Activated CD4-positive, CD25-positive, alpha-beta regulatory T cell treated with anti-CD3 and anti-CD28 coated beads, Interleukin-2, amount 50 U/mL, for 72 hours (primary cell): ENCODE results near the gene GAL3ST1.
"Not testable (repeated sequence)": the region's sequence is repeated elsewhere in the genome, so short reads cannot be mapped to it uniquely, and the experiment has no call there.

Source experiments
- DNase-seq: peaks from one replicate; pipeline ENCODE4 v3.0.0; 2021

GAL3ST1 gene, protein sequence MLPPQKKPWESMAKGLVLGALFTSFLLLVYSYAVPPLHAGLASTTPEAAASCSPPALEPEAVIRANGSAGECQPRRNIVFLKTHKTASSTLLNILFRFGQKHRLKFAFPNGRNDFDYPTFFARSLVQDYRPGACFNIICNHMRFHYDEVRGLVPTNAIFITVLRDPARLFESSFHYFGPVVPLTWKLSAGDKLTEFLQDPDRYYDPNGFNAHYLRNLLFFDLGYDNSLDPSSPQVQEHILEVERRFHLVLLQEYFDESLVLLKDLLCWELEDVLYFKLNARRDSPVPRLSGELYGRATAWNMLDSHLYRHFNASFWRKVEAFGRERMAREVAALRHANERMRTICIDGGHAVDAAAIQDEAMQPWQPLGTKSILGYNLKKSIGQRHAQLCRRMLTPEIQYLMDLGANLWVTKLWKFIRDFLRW

DNA sequence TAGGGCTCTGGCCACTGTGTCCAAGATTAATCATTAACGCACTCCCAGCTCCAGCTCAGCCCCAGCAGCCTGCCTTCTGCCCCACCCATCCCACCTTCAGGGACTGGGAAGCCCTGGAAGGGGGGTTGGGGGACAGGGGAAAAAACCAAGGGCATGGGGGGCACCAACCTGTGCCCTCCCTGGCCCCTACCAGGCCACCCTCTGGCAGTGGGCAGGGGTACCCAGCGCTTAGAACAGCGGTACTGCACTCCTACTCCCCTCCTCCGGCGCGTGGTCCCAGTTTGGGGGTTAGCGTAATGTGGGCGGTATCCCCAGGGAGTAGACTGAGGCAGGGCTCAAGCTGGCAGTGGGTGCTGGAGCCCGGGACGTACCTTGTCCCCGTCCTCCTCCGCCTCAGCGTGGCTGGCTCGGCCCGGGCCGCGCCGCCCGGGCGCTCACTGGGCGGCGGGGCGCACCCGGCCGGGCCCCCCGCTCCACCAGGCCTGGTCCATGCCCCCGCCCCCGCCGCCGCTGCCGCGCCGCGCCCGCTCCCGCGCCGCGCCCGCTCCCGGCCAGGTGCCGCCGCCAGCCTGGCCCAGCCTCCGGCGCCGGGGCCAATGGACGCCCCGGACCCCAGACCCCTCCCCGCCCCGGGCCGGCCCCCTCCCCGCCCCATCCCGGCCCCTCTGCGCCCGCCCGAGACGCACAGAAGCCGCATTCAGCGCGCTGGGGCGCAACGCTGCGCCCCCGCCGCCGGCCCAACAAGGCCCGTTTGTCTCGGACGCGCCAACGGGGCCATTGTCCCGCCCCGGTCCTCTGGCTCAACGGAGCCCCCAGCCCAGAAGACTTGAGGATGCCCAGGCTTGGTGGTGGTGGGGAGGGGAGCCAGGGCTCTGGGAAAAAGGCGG lies at the start of gene GAL3ST1:
Gene GAL3ST1, minus strand, starts transcription at position 571 of the 887 bp plus-strand sequence. CDS start 17,273 bp downstream, outside the sequence.
- DNase-seq: no peak

DNA sequence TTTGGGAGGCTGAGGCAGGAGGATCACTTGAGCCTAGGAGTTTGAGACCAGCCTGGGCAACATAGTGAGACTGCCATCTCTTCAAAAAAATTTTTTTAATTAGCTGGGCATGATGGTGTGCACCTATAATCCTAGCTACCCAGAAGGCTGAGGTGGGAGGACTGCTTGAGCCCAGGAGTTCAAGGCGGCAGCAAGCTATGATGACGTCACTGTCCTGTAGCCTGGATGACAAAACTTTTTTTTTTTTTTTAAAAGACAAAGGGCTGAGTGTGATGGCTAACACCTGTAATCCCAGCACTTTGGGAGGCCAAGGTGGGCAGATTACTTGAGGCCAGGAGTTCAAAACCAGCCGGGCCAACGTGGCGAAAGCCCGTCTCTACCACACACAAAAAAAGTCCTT lies 45.4 kb upstream of the GAL3ST1 start:
- not testable (repeated sequence) for DNase-seq

DNA sequence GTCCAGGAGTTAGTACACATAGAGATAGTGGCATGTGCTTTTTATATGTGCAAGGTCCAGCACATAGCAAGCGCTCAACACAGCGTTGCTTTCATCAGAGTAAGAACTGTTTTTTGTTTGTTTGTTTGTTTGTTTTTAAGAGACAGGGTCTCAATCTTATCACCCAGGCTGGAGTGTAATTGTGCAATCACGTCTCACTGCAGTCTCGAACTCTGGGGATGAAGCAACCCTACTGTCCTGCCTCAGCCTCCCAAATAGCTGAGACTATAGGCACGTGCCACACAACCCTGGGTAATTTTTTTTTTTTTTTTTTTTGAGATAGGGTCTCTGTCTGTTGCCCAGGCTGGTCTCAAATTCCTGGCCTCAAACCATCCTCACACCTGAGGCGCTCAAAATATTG lies 43.4 kb upstream of the GAL3ST1 start:
- no peak for DNase-seq

DNA sequence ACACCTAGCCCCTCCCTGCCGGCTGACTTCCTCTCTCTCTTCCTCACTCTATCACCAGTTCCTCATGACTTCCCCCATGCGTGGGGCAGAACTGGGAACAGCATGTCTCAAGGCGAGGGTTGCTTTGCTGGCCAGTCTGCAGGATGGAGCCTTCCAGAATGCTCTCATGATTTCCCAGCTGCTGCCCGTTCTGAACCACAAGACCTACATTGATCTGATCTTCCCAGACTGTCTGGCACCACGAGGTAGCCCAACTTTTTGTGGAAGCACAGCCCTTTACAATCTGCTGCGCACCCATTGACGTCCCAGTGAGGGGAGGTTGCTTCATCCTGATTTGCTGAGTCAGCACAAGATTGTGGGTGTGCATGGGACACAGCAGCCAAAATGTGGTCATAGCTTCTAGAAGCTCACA lies 41.1 kb upstream of the GAL3ST1 start:
- no peak for DNase-seq

DNA sequence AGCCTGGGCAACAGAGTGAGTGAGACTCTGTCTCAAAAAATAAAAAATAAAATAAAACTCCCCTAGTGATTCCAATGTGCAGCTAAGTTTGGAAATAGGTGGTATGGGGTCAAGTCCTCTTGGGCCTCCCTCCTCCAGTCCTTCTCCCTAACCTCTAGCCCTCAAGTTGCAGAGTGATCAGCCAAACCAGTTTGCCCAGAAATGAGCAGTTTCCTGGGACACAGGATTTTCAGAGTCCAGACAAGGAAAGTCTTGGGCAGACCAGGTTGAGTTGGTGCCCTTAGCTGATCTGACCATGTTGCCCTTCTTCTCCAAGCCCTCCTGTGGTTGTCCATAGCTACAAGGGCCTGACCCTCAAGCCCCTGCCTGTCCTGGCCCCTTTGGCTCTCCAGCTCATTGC lies 40.4 kb upstream of the GAL3ST1 start:
- DNase-seq: no peak

DNA sequence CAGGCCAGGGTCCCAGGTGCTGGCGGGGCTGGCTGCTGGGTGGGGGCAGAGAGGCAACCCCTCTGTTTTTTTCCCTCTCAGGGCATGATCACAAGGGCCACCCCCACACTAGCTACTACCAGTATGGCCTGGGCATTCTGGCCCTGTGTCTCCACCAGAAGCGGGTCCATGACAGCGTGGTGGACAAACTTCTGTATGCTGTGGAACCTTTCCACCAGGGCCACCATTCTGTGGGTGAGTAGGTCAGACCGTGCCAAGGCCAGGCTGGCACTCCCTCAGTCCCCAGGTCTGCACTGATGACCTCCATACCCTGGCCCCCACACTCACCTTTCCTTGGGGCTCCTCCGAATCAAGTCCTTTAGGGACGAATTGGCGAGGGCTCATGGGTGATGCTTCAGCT lies 39.8 kb upstream of the GAL3ST1 start:
- DNase-seq: no peak

DNA sequence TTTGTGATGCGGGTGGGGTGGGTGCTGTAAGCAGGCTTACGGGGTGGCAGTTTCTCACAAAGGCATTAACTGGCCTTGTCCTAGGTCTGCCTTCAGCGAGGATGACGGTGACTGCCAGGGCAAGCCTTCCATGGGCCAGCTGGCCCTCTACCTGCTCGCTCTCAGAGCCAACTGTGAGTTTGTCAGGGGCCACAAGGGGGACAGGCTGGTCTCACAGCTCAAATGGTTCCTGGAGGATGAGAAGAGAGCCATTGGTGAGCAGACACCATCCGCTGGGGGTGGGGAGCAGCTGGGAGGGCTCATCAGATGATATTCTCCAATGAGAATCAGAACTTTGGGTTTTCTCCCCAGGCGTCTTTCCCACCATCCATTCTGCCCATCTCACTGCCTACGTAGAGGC lies 38.3 kb upstream of the GAL3ST1 start:
- no peak for DNase-seq

DNA sequence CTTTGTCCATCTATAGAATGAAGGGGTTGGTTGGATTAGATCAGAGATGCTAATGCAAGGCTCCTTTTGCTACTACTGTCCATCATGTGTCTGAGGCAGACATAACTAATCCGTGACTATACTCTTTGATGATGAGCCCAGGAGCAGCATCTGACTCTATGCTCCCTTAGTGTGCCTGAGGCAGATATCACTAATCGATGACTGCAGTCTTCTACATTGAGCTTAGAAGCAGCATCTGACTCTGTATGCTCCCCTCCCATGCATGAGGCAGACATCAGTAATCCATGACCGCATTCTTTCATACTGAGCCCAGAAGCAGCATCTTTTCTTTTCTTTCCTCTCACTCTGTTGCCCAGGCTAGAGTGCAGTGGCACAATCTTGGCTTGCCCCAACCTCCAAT lies 36.7 kb upstream of the GAL3ST1 start:
- DNase-seq: no peak

DNA sequence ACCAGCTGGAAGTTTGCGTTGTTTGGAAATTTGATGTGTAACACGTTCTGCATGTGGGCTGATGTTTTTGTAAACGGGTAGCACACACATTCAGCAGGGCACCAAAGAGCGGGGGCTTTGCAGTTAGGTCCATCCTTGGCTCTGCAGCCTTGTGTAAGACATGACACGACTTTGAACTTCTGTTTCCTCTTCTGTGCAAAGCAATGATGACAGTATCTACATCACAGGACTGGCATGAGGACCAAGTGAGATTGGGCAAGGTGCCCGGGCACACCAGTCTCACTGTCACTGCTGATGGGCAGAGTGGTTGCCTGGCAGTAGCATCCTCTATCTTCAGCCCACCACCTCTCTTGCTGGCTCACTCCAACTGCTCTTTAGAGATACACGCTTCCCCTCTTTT lies 35.8 kb upstream of the GAL3ST1 start:
- DNase-seq: no peak

DNA sequence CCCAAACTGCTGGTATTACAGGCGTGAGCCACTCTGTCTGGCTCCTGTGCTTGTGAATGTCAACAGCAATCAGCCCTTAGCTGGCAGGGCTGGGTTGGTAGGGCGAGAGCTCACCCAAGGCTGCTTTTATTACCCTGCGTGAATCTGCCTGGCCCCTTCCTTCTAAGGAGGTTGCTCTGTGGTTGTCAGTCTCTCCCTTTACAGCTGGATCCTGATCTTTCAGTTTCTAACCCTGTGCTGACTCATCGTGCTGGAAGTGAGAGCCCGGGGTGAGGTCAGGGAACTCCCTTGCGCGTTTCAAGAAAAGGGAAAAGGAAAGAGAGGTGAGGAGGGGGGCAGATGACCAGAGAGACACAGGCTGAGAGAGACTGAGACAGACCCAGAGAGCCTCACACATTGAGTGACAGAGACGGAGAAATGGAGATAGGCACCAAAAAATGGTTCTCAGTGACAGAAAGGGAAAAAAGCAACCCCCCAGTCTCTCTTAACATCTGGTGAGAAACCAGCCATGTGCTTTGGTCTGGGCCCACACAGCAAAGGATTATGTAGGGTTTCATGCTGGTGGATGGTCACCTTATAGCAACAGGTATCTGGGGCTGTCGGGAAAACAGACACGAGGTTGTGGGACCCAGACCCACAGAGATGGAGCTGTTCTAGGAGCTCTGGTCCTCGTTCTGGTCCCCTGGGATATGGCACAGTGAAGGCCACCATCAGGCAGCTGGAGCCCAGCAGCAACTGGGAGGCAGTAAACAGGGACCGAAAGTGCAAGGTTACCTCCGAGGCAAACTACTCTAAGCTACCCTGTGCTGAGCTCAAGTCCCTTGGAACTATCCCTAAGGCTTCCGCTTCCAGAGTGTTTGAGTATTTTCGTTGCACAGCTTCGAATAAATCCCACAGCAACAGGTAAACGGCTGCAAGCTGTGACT lies 35.1 kb upstream of the GAL3ST1 start:
- no peak for DNase-seq

DNA sequence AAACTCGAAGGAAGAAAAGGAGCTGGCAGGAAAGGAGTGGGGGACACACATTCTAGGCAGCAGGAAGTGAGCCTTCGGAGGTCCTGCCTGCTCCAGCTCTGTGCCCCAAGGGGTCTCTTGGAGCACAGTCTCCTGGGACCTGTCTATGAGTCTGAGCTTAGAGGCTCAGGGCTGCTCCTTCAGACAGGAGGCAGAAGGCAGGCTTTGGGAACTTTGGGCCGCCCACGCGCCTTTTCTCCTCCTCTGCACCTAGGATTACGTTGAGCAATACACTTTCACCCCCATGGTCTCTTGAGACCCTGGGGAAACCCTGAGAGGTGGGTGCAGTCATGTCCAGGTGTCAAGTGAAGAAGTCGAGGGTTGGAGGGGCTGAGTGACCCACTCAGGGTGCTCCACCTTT lies 33.5 kb upstream of the GAL3ST1 start:
- no peak for DNase-seq

DNA sequence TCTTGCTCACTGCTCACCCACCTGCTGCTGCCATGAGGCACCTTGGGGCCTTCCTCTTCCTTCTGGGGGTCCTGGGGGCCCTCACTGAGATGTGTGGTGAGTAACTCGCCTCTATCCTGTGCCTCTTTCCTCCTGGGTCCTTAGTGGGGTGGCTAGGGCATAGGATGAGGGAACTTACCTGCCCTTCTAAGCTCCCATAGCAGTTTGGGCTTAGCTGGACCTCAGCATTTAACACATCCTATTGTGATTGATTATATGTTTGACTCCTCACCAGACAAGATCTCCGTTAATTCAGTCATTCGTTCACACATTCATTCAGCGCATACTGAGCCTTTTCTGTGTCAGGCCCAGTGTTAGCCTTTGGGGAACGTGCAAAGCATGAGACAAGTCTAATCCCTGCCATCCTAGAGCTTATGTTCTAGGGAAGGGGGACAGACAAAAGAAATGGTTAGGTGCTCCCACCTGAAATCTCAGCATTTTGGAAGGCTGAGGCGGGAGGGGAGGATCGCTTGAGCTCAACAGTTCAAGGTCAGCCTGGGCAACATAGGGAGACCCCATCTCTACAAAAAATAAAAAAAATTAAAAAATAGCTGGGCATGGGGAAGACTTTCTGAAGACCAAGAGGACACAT lies 33.0 kb upstream of the GAL3ST1 start:
- DNase-seq: no peak

DNA sequence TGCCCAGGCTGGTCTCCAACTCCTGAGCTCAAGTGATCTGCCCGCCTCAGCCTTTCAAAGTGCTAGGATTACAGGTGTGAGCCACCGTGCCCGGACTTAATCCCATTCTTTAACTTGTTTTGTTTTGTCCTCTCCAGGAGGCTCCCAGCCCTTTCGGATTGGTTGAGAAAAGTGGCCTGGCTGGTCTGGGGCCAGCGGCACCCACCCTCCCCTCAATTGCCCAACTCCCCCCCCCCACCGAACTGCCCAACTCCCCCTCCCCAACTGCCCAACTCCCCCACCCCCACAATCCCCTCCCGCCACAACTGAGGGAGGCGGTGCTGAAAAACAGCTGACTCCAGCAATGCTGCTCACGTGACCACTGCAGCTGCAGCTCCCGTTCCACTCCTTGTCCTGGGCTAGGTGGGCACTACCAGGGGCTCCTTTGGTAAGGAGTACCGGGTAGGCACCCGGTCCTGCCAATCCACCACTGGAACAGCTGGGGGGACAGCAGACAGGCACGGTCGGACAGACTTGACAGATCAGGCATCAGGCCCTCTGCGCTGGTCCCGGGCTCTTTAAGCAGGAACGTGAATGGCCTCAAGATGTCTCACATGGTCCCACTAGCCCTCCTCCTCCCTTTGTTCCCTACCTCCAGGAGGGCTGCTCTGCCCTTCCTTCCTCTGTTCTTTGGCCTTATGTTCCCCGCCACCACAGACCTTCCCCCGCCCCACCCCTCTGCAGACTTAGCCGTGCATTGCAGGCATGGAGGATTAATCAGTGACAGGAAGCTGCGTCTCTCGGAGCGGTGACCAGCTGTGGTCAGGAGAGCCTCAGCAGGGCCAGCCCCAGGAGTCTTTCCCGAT lies 32.2 kb upstream of the GAL3ST1 start, which contains the start of gene TCN2:
Gene TCN2, plus strand, starts transcription at position 720 of the 845 bp plus-strand sequence. CDS start 158 bp downstream, outside the sequence.
- peak; percentile 57 for DNase-seq

DNA sequence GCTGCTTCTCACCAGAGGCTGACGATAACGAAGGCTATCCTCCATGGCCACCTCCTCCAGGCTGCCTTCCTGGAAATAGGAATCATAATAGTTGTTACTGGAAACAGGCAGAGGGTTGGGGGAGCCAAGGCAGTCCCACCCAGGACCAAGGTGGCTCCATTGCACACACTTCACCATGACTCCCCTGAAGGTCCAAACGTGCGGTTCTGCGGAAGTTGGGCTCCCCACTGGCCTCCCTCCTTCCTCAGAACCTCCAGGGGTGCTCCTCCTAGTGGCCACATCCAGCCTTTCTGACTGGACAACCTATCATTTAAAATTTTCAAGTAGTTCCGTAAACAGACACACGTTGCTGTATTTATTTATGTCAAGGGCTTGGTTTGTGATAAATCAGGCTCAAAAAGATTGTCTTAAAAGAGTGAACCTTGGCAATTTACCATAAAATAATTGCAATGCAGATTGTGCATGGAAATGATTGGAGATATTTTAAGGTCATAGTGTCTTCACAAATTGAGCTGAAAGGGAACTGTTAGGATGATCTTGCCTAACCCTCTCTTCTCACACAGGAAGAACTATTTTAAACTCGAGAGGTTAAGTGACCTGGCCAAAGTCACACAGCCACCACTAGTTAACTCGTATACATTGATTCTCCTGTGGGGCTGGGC lies 31.1 kb upstream of the GAL3ST1 start:
- DNase-seq: peak; percentile 50

DNA sequence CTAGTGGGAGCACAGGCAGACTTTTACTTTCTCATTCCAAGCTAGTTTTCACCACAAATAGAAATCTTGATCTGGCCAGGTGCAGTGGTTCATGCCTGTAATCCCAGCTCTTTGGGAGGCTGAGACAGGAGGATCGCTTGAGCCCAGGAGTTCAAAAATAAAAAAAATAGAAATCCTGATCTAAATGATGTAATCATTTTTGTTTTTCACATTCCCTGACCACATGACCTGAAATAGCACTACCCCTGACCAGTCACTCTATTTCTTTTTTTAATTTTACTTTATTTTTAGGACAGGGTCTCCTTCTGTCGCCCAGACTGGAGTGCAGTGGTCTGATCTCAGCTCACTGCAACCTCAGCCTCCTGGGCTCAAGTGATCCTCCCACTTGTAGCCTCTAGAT lies 30.3 kb upstream of the GAL3ST1 start:
- DNase-seq: no peak

DNA sequence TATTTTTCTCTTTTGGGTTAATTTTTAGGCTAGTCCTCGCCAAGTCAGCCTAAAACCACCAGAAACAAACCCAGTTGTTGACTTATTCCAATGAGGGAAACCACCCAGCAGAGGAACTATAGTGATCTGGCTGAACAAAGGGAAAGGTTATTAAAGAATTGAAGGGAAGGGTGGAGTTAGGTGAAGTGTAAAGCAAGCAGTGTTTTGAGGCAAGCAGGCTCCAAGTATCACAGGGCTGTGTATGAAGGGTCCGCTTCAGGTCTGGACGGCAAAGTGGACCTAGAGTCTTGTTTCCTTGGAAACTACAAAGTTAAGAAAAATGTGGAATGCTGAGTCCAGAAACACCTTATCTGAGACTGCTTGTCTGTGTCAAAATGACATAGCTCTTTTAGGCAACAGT lies 29.3 kb upstream of the GAL3ST1 start:
- no peak for DNase-seq

DNA sequence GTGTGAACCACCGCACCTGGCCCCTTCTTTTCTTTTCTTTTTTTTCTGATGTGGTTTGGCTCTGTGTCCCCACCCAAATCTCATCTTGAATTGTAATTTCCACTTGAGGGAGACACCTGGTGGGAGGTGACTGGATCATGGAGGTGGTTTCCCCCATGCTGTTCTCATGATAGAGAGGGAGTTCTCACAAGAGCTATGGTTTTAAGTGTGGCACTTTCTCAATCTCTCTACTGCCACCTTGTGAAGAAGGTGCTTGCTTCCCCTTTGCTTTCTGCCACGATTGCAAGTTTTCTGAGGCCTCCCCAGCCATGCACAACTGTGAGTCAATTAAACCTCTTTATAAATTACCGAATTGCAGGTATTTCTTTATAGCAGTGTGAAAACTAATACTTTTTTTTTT lies 27.6 kb upstream of the GAL3ST1 start:
- DNase-seq: no peak

DNA sequence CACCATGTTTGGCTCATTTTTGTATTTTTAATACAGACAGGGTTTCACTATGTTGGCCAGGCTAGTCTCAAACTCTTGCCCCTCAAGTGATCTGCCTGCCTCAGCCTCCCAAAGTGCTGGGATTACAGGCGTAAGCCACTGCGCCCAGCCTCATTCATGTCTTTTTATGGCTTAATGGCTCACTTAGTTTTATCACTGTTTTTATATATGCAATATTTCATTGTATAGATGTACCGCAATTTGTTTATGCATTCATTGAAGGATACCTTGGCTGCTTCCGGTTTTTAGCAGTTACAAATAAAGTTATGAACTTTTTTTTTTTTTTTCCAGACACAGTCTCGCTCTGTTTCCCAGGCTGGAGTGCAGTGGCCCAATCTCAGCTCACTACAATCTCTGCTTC lies 27.0 kb upstream of the GAL3ST1 start:
- DNase-seq: no peak

DNA sequence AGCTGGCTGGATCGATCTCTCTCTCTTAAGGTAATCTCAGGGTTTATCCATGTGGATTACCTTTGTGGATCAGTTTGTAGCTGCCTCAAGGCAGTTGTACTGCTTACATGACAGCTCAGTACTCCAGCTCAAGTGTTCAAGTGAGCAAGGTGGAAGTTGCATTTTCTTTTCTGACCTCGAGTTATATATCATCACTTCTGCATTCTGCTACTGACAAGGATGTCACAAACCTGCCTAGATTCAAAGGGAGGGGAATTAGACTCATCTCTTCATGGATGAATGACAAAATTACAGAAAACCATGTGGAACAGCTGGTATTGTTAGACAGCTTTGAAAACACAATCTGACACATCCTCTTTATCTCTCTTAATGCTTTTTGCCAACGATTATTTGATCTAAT lies 26.5 kb upstream of the GAL3ST1 start:
- DNase-seq: no peak

DNA sequence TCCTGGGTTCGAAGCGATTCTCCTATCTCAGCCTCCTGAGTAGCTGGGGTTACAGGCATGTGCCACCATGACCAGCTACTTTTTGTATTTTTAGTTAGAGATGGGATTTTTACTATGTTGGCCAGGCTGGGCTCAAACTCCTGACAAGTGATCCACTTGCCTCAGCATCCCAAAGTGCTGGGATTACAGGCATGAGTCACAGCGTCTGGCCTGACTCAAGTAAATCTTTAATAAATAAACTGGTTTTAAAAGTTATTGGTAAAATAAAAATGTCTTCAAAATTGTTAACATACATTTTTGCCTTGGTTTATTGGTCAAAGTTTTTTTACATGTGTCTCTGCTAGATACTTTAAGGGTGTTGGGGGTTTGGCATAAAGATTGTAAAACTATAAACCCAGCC lies 24.5 kb upstream of the GAL3ST1 start:
- DNase-seq: no peak

DNA sequence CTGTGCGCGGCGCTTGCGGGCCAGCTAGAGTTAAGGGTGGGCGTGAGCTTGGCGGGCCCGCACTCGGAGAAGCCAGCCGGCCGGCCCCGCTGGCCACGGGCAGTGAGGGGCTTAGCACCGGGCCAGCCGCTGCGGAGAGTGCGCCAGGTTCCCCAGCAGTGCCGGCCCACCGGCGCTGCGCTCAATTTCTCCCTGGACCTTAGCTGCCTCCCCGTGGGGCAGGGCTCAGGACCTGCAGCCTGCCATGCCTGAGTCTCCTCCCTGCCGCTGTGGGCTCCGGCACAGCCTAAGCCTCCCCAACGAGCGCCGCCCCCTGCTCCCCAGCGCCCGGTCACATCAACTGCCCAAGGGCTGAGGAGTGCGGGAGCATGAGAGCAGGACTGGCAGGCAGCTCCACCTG lies 22.4 kb upstream of the GAL3ST1 start:
- DNase-seq: no peak
